GM12878 (cell line): Measurements from ENCODE around the gene PTPN21.

Experiments
- BHLHE40 ChIP-seq, 2 experiments: fragments of 450-650 bp in 1 of 2; IDR thresholded peaks; 2 replicates each; pipeline ENCODE4 v1.6.1; 2011 to 2017; ENCODE audit warnings: low read depth in 2 of 2, borderline replicate concordance in 1 of 2, improper control_type of control experiment in 1 of 2, low read length in 1 of 2, mild to moderate bottlenecking in 1 of 2
- EZH2 ChIP-seq: IDR thresholded peaks from 2 replicates; pipeline ENCODE4 v1.6.1; 2012; ENCODE audit warnings: low read depth, mild to moderate bottlenecking, control low read depth, inconsistent platforms, low read length, borderline replicate concordance; ENCODE audit not compliant: control insufficient read depth

DNA sequence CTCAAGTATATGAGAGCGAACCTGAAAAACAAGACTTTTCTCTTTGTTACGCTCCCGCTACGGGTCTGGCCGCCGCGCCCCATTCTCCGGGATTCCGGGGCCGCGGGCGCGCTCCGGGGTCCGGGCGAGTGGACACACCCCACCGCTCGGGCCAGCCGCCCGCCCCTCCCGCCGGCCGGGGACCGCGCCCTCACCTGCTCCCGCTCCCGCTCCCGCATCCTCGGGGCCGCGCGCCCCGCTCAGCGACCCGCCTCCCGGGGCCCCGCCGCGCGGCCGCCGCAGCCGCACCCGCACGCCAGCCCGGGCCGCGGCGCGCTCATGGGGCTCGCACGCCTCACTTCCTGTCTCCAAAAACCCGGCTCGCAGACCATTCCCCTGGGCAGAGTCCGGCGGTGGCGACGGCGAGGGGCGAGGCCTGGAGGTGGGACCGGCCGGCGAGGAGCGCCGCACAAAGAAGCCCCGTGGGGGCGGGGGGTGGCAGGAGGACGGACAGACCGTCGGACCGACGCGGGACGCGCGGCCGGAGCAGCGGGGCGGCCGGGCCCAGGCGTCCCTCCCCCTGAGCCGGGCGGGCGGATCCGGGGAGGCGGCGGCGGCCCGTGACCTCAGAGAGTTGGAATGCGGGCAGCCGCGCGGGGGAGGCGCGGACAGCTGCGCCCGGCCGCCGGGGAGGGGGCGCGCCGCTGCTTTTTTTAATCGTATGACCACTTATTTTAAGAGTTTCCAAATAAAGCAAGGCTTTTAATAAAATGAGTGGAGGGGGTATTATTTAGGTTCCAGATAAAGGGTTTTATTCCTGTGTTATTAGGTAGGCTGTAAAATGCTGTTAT lies at the start of gene PTPN21:
- no peak for TF ChIP-seq EZH2
- TF ChIP-seq BHLHE40 (IDR thresholded peaks at IDR 0.05; ENCODE audit: borderline replicate concordance in 1 of 2, low read depth in 2 of 2, low read length in 1 of 2), result no peak
